ENCODE results near the gene PNP.
"Not testable (repeated sequence)": the region's sequence is repeated elsewhere in the genome, so short reads cannot be mapped to it uniquely, and the experiment has no call there.

PNP gene

GRCh38 chr14:20489093-20489994 is 20.1 kb downstream of the PNP start:
- DNase-seq (ENCODE audit: low read depth in 1 of 2, low spot score in 1 of 2): no peak

GRCh38 chr14:20490563-20490962 is 21.4 kb downstream of the PNP start:
- no peak for DNase-seq (ENCODE audit: low read depth in 1 of 2, low spot score in 1 of 2)

- no peak for DNase-seq (ENCODE audit: low read depth in 1 of 2, low spot score in 1 of 2)
Observed at GRCh38 chr14:20492486-20492885, 23.3 kb downstream of the PNP start.

GRCh38 chr14:20493634-20494033 is 24.4 kb downstream of the PNP start:
- DNase-seq (ENCODE audit: low read depth in 1 of 2, low spot score in 1 of 2): no peak

- no peak for DNase-seq (ENCODE audit: low read depth in 1 of 2, low spot score in 1 of 2)
Observed at GRCh38 chr14:20494935-20495766, 25.9 kb downstream of the PNP start.

GRCh38 chr14:20498622-20499021 is 29.4 kb downstream of the PNP start:
- no peak for DNase-seq (ENCODE audit: low read depth in 1 of 2, low spot score in 1 of 2)

DNA sequence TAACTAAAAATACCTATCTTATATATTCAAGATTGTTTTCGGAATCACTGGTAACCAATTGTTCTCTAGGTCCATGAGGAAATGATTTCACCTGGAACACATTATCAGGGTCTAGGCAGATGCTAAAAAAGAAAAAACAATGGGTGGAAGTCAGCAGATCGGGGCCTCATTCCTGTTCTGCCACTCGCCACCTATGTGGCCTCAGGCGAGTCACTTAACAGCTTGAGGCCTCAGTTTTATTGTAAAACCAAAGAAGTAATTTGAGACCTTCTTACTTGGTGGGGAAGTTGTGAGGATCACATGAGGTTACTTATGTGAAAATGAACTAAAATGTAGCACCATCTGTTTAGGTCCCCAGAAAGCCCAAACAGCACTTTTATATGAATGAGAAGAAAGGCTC is 29.9 kb downstream of the PNP start:
- DNase-seq (ENCODE audit: low read depth in 1 of 2, low spot score in 1 of 2): no peak

DNA sequence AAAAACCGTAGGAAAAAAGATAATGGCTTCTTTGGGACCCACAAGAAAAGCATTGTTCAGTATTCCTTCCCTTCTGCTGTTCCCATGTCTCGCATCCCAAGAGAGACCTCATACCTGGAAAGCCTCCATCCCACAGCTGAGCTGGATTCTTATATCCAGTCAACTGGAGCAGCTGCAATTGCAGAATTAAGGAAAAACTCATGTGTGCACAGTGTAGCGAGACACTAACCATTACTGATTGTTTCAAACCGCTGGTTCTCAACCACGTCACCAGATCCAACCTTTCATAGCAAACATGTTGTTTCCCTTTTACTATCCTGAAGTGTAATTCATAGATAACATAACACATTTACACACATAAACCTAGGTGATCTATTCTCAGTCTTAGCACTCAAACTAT is 30.7 kb downstream of the PNP start:
- DNase-seq (ENCODE audit: low read depth in 1 of 2, low spot score in 1 of 2): no peak

- DNase-seq (ENCODE audit: low read depth in 1 of 2, low spot score in 1 of 2): no peak
Observed at GRCh38 chr14:20501346-20501745, 32.1 kb downstream of the PNP start.

DNA sequence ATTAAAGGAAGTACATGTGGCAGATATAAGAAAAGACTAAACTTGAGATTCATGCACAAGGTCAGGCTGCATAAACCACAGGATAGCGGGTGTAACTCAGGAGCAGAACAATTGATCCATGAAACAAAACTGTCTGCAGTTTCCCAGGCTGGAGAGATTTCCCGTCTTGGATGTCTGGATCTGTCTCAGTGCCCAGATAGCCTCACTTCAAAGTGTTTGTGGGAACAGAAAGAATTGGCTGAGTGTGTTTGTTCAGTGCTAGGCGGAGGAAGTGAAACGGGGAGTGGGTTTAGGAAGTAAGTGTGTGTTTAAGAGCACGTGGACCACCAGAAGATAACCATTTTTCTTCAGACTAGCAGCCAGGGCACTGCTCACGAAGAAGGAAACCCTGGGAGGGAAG is 34.7 kb downstream of the PNP start:
- DNase-seq (ENCODE audit: low read depth in 1 of 2, low spot score in 1 of 2): no peak

DNA sequence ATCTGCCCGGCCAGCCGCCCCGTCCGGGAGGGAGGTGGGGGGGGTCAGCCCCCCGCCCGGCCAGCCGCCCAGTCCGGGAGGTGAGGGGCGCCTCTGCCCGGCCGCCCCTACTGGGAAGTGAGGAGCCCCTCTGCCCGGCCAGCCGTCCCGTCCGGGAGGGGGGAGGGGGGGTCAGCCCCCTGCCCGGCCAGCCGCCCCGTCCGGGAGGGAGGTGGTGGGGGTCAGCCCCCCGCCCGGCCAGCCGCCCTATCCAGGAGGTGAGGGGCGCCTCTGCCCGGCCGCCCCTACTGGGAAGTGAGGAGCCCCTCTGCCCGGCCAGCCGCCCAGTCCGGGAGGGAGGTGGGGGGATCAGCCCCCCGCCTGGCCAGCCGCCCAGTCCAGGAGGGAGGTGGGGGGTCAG is 37.1 kb downstream of the PNP start:
- not testable (repeated sequence) for DNase-seq (ENCODE audit: low read depth in 1 of 2, low spot score in 1 of 2)

DNA sequence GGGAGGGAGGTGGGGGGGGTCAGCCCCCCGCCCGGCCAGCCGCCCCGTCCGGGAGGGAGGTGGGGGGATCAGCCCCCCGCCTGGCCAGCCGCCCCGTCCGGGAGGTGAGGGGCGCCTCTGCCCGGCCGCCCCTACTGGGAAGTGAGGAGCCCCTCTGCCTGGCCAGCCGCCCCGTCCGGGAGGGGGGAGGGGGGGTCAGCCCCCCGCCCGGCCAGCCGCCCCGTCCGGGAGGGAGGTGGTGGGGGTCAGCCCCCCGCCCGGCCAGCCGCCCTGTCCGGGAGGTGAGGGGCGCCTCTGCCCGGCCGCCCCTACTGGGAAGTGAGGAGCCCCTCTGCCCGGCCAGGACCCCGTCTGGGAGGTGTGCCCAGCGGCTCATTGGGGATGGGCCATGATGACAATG is 37.5 kb downstream of the PNP start:
- not testable (repeated sequence) for DNase-seq (ENCODE audit: low read depth in 1 of 2, low spot score in 1 of 2)

DNA sequence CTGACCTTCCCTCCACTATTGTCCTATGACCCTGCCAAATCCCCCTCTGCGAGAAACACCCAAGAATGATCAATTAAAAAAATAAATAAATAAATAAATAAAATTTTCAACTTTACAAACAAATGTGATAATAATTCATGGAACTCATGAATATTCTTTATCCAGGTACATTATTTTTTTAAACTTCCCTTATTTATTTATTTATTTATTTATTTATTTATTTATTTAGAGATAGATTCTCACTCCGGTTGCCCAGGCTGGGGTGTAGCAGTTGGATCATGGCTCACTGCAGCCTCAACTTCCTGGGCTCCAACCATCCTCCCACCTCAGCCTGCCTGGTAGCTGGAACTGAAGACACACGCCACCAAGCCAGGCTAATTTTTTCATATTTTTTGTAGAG is 38.3 kb downstream of the PNP start:
- DNase-seq (ENCODE audit: low read depth in 1 of 2, low spot score in 1 of 2): not testable (repeated sequence)

GRCh38 chr14:20508367-20508766 is 39.2 kb downstream of the PNP start:
- no peak for DNase-seq (ENCODE audit: low read depth in 1 of 2, low spot score in 1 of 2)

DNA sequence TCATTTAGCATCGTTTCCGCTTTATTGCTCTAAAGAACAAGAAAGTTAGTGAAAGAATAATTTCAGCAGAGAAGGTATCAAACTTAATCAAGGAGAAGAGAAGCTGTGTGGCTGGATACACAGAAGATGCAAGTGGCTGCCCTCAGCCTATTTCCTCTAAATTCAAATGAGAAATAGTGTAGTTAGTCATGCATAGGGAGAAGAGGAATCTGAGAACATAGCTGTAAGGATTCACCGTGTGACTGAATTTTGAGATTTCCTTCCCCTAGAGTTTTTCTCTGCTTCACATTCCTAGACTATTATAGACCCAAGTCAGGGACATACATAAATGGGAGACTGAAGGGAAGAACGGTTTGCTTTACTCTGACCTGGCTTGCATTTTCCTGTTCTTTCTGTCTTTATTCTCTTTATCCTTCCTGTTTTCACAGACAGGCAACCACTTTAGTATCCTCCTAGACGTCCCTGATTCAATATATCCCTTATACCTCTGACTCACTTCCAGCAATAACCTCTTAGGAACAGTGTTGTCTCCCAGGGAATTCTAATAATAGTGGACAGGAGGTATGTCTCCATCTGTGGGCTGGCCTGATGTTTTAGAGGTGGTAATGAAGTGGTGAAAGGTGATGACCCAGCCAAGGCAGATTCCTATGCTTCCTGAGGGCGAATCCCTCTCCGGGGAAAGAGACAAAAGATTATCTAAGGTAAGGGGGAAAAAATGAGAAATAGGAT is 43.1 kb downstream of the PNP start:
- no peak for DNase-seq (ENCODE audit: low read depth in 1 of 2, low spot score in 1 of 2)

DNA sequence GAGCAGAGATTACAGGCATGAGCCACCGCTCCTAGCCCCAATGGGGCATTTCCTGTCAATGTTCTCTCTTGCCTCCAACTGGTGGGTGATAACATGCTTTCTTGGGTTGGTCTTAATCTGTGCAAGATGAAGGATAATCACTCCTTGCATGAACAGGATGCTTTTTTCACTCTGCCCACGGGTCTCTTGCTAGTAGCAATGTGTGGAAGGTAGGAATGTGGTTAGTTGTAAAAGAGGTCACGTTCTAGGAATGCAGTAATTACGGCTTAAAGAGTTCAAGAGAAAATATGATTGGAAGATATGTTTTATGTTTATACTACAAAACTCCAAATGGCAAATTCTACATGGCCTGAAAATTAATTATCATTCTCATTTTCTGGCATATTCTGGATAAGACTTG is 46.6 kb downstream of the PNP start:
- no peak for DNase-seq (ENCODE audit: low read depth in 1 of 2, low spot score in 1 of 2)

GRCh38 chr14:20516921-20517320 is 47.7 kb downstream of the PNP start:
- no peak for DNase-seq (ENCODE audit: low read depth in 1 of 2, low spot score in 1 of 2)

- no peak for DNase-seq (ENCODE audit: low read depth in 1 of 2, low spot score in 1 of 2)
Observed at GRCh38 chr14:20522332-20522731, 53.1 kb downstream of the PNP start.

DNA sequence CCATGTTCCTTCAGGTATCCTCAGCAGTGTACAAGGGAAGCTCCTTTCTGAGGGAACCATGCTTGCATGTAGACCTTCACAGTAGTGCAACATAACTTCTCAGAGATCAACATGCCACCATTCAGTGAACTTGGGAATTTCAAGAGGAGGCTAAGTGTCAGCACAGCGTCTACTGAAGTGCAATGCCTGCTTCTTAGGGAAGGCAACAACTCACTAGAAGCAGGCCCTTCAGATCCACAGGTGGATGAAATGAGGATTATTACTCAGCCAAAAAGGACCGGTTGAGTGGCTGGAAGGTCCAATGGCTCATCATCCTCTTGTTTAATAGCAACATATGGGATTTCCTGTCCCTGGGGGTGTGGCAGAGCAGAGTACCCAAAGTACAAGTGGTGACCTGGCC is 54.8 kb downstream of the PNP start:
- no peak for DNase-seq (ENCODE audit: low read depth in 1 of 2, low spot score in 1 of 2)
